Tibial artery (tissue), 4 donors: ENCODE data around the gene SAMSN1.

Experiments
- DNase-seq, 2 donors: peaks; one replicate each; pipeline ENCODE4 v3.0.0-alpha.2; 2019
- H3K27ac ChIP-seq, 2 donors: fragments of 200-600 bp; sonication (generic) in 1 of 2; 1 replicate in 1 of 2; 2 replicates in 1 of 2; pipeline ENCODE4 v1.5.1; 2018 to 2019; ENCODE audit warnings: mild to moderate bottlenecking in 1 of 2
- H3K27me3 ChIP-seq, 2 donors: fragments of 200-600 bp; sonication (generic) in 1 of 2; one replicate each; pipeline versions ENCODE4 v1.5.1 to v1.6.0; 2016 to 2019
- H3K36me3 ChIP-seq, 3 donors: fragments of 200-600 bp; sonication (generic) in 2 of 3; one replicate each; pipeline ENCODE4 v1.5.1; 2016 to 2019; ENCODE audit warnings: mild to moderate bottlenecking in 2 of 3
- H3K4me1 ChIP-seq, 4 donors: fragments of 200-600 bp; sonication (generic) in 2 of 4; 1 replicate in 3 of 4; 2 replicates in 1 of 4; pipeline ENCODE4 v1.5.1; 2016 to 2019
- H3K4me3 ChIP-seq, 2 donors: fragments of 200-600 bp; sonication (generic) in 1 of 2; 1 replicate in 1 of 2; 2 replicates in 1 of 2; pipeline ENCODE4 v1.5.1; 2018 to 2019; ENCODE audit warnings: mild to moderate bottlenecking in 2 of 2
- H3K9me3 ChIP-seq, 3 donors: fragments of 200-600 bp; sonication (generic) in 1 of 3; one replicate each; pipeline ENCODE4 v1.5.1; 2016 to 2019
- intact Hi-C: fragments of 100-400 bp; cut with DNase I; formaldehyde crosslinking; loops from one replicate; pipeline ENCODE4 v1.15.0; 2023; ENCODE audit warnings: low total_unique reads
- TF ChIP-seq, protein P1 (sequence below), 2 experiments: fragments of 200-600 bp in 1 of 2; fragments of 450-650 bp in 1 of 2; IDR thresholded peaks; one replicate each; pipeline ENCODE4 v1.5.1; 2017 to 2019; ENCODE audit warnings: antibody characterized with exemption in 2 of 2, mild to moderate bottlenecking in 1 of 2, moderate library complexity in 1 of 2

Gene SAMSN1

GRCh38 chr21:14591882-14592281, 45.8 kb upstream of the SAMSN1 start:
- no peaks in the 10 kb centered on the region for H3K36me3 ChIP-seq
- intact Hi-C loops = no loop called here
- H3K9me3 ChIP-seq = peaks cover 0 to 5% (median 0%) of the 10 kb centered on the region in 3 donors
- TF ChIP-seq, protein P1, sequence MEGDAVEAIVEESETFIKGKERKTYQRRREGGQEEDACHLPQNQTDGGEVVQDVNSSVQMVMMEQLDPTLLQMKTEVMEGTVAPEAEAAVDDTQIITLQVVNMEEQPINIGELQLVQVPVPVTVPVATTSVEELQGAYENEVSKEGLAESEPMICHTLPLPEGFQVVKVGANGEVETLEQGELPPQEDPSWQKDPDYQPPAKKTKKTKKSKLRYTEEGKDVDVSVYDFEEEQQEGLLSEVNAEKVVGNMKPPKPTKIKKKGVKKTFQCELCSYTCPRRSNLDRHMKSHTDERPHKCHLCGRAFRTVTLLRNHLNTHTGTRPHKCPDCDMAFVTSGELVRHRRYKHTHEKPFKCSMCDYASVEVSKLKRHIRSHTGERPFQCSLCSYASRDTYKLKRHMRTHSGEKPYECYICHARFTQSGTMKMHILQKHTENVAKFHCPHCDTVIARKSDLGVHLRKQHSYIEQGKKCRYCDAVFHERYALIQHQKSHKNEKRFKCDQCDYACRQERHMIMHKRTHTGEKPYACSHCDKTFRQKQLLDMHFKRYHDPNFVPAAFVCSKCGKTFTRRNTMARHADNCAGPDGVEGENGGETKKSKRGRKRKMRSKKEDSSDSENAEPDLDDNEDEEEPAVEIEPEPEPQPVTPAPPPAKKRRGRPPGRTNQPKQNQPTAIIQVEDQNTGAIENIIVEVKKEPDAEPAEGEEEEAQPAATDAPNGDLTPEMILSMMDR (IDR thresholded peaks at IDR 0.05) = no peak
- DNase-seq = peak in 1 of 2 donors; percentile 27
- no peak overlapping the region for H3K4me3 ChIP-seq
- no peak overlapping the region for H3K27ac ChIP-seq
- no peaks in the 10 kb centered on the region for H3K4me1 ChIP-seq
- no peaks in the 10 kb centered on the region for H3K27me3 ChIP-seq

GRCh38 chr21:14591377-14591776, 45.3 kb upstream of the SAMSN1 start:
- no peak overlapping the region for H3K27ac ChIP-seq
- H3K4me3 ChIP-seq = no peak overlapping the region
- no peaks in the 10 kb centered on the region for H3K4me1 ChIP-seq
- peaks cover 0 to 1% (median 0%) of the 10 kb centered on the region in 3 donors for H3K9me3 ChIP-seq
- TF ChIP-seq, protein P1 (IDR thresholded peaks at IDR 0.05) = no peak
- intact Hi-C loops = no loop called here
- H3K36me3 ChIP-seq = no peaks in the 10 kb centered on the region
- DNase-seq = no peak
- no peaks in the 10 kb centered on the region for H3K27me3 ChIP-seq

DNA sequence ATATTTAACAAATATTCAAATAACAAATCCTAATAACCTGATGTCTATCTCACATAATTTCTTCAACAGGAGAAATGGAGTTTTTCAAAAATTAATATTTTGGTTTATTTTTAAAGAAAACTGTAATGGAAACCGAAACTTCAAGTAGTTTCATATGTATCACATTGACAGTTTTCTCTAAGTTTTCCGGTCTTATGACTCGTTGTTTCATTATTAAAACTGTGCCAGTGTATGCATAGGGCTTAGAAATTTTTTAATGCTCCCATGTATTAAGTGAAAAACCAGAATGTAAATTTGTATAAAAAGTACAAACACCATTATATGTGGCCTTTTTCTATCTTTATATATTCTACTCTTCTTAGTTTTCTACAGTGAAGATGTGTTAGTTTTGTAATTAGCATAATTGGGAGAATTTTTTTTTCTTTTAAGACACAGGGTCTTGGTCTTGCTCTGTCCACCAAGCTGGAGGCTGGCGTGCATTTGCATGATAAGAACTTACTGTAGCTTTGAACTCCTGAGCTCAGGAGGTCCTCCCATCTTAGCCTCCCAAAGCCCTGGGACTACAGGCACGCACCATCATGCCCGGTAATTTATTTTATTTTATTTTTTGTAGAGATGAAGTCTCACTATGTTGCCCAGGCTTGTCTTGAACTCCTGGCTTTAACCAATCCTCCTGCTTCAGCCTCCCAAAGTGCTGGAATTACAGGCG, 43.9 kb upstream of the SAMSN1 start:
- Histone ChIP-seq H3K9me3 (no peaks in the 10 kb centered on the region), H3K27ac (no peak overlapping the region), H3K4me1 (no peaks in the 10 kb centered on the region), H3K36me3 (no peaks in the 10 kb centered on the region), H3K4me3 (no peak overlapping the region), H3K27me3 (no peaks in the 10 kb centered on the region)
- no peak for DNase-seq
- intact Hi-C loops = no loop called here
- TF ChIP-seq, protein P1 (IDR thresholded peaks at IDR 0.05) = no peak

DNA sequence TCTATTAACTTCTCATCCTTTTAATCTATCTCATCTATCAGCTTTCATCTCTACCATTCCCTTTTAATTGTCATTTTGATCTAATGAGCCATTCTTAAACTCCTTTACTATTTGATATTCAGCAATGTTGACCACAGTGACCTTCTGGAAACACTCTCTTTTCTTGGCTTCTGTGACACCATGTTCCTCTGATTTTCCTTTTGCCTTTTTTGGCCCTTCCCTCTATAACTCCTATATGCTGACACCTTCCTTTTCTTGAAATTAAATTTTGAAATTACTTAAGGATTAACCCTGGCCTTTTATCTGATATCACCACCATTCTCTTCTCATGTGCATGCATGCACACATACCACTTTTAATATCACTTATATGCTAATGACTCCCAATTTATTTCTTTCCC, 41.2 kb upstream of the SAMSN1 start:
- Histone ChIP-seq H3K36me3 (no peaks in the 10 kb centered on the region), H3K4me3 (no peak overlapping the region), H3K27ac (no peak overlapping the region), H3K4me1 (no peaks in the 10 kb centered on the region), H3K9me3 (no peaks in the 10 kb centered on the region), H3K27me3 (no peaks in the 10 kb centered on the region)
- TF ChIP-seq, protein P1 (IDR thresholded peaks at IDR 0.05) = no peak
- intact Hi-C loops = no loop called here
- DNase-seq = no peak

GRCh38 chr21:14585122-14585521, 39.0 kb upstream of the SAMSN1 start:
- TF ChIP-seq, protein P1 (IDR thresholded peaks at IDR 0.05) = no peak
- Histone ChIP-seq H3K9me3 (no peaks in the 10 kb centered on the region), H3K27ac (no peak overlapping the region), H3K4me1 (no peaks in the 10 kb centered on the region), H3K36me3 (no peaks in the 10 kb centered on the region), H3K27me3 (no peaks in the 10 kb centered on the region), H3K4me3 (no peak overlapping the region)
- intact Hi-C loops = no loop called here
- no peak for DNase-seq
